PC-9 (cell line): ENCODE measurements around the gene DNAH11. TPM values are rescaled to one million over a fixed set of nuclear protein-coding genes. Genes with fewer than 3 reads are reported as not detected.
A peak's percentile ranks its signal among the peaks of the same experiment; 100 is the strongest.

ENCODE experiments used
- BruUV-seq: library from RNA; stranded (reverse); fragments of 400-500 nt; replicated peaks from 2 replicates; lab custom pipeline; 2021; lab: Mats Ljungman, UMichigan
- CTCF ChIA-PET: fragments of 300-600 bp; sonication (Branson Sonifier 250); formaldehyde crosslinking; loops from one replicate; lab custom pipeline; 2022; ENCODE audit warnings: antibody characterized with exemption; lab: Charles Lee
- POLR2A ChIA-PET: fragments of 300-600 bp; sonication (Branson Sonifier 250); formaldehyde crosslinking; loops from one replicate; lab custom pipeline; 2022; ENCODE audit warnings: antibody characterized with exemption; ENCODE audit not compliant: unreplicated experiment; lab: Charles Lee
- DNase-seq, 2 experiments: peaks; one replicate each; pipeline versions ENCODE4 v3.0.0 to v3.0.0-alpha.2; 2015 to 2022; ENCODE audit warnings: mixed read lengths in 1 of 2
- H2AFZ ChIP-seq: fragments of 200-600 bp; sonication (generic); 2 replicates; pipeline ENCODE4 v1.8.1; 2017; ENCODE audit warnings: antibody characterized with exemption
- H3F3A ChIP-seq: fragments of 200-600 bp; sonication (generic); 2 replicates; pipeline ENCODE4 v1.8.1; 2017; ENCODE audit warnings: antibody characterized with exemption, mild to moderate bottlenecking, low read depth; ENCODE audit not compliant: insufficient read depth
- H3K27ac ChIP-seq: fragments of 200-600 bp; sonication (generic); 2 replicates; pipeline ENCODE4 v1.6.1; 2016; ENCODE audit warnings: mixed run types
- H3K27me3 ChIP-seq: fragments of 200-600 bp; sonication (generic); 2 replicates; pipeline ENCODE4 v1.6.1; 2016; ENCODE audit warnings: low read depth, mixed run types; ENCODE audit not compliant: insufficient read depth
- H3K36me3 ChIP-seq: fragments of 200-600 bp; sonication (generic); 2 replicates; pipeline ENCODE4 v1.6.1; 2016; ENCODE audit warnings: low read depth, mixed run types
- H3K4me1 ChIP-seq: fragments of 200-600 bp; sonication (generic); replicated peaks from 2 replicates; pipeline ENCODE4 v1.6.1; 2016; ENCODE audit warnings: mixed run types; ENCODE audit not compliant: insufficient read depth
- H3K4me2 ChIP-seq: fragments of 200-600 bp; sonication (generic); 2 replicates; pipeline ENCODE4 v1.6.1; 2017; ENCODE audit warnings: mixed run types
- H3K4me3 ChIP-seq: fragments of 200-600 bp; sonication (generic); 2 replicates; pipeline ENCODE4 v1.6.1; 2016; ENCODE audit warnings: mixed run types
- H3K79me2 ChIP-seq: fragments of 200-600 bp; sonication (generic); 2 replicates; pipeline ENCODE4 v1.6.1; 2017; ENCODE audit warnings: low read depth, mixed run types
- H3K9me2 ChIP-seq: fragments of 200-600 bp; sonication (generic); 2 replicates; pipeline ENCODE4 v1.8.1; 2017; ENCODE audit warnings: mild to moderate bottlenecking; ENCODE audit not compliant: insufficient read depth
- H3K9me3 ChIP-seq: fragments of 200-600 bp; sonication (generic); 2 replicates; pipeline ENCODE4 v1.8.1; 2016; ENCODE audit warnings: low read depth; ENCODE audit not compliant: insufficient read depth
- H4K20me1 ChIP-seq: fragments of 200-600 bp; sonication (generic); 2 replicates; pipeline ENCODE4 v1.8.1; 2017; ENCODE audit not compliant: insufficient read depth
- EZH2 ChIP-seq: fragments of 200-600 bp; sonication (generic); IDR thresholded peaks from 2 replicates; pipeline ENCODE4 v1.8.0; 2017; ENCODE audit warnings: antibody characterized with exemption, low read depth
- intact Hi-C: fragments of 100-400 bp; cut with micrococcal nuclease; formaldehyde crosslinking; loops from one replicate; pipeline ENCODE4 v1.10.0; 2022; ENCODE audit not compliant: unreplicated experiment
- total RNA-seq: library from RNA; stranded (reverse); gene quantifications from 2 replicates; pipeline ENCODE4 v1.2.3, GENCODE V29; 2021
- TF ChIP-seq, protein P1 (sequence below): fragments of 200-600 bp; sonication (generic); conservative IDR thresholded peaks from 2 replicates; pipeline ENCODE4 v1.6.1; 2017; ENCODE audit warnings: mixed run types, antibody characterized with exemption, mild to moderate bottlenecking, moderate library complexity

The DNAH11 gene
- total RNA-seq, 1 experiment from 2014 or later: not detected

DNA sequence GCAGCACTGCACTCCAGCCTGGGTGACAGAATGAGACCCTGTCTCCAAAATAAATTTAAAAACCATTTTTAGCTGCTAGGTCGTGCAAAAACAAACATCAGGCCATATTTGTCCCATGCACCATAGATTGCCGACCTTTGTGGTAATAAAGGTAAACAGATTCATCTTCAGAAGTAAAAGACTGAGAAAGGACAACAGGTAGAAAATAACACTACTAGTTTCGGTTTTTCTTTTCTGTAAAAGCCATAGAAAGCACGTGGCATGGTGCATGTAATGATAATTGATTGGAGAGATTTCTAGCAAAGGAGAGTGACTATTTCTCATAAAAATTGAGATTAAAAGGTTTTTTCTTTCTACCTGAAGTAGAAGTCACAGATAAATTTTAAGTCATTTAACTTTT, 93.9 kb downstream of the DNAH11 start:
- H3K4me2 ChIP-seq: no peak overlapping the region
- no peak overlapping the region for H3K27ac ChIP-seq
- no TSS peak for BruUV-seq
- no peak overlapping the region for H2AFZ ChIP-seq
- CTCF ChIA-PET: no interaction called here
- no peaks in the 10 kb centered on the region for H3K36me3 ChIP-seq
- H3K9me2 ChIP-seq: no peaks in the 10 kb centered on the region
- no peaks in the 10 kb centered on the region for H3K79me2 ChIP-seq
- H3F3A ChIP-seq: no peaks in the 10 kb centered on the region
- H3K4me3 ChIP-seq: no peak overlapping the region
- intact Hi-C loops: no loop called here
- H3K9me3 ChIP-seq: no peaks in the 10 kb centered on the region
- POLR2A ChIA-PET: no interaction called here
- DNase-seq: no peak
- peaks cover 21% of the 10 kb centered on the region for H3K4me1 ChIP-seq
- no peaks in the 10 kb centered on the region for H3K27me3 ChIP-seq
- no peaks in the 10 kb centered on the region for H4K20me1 ChIP-seq
- TF ChIP-seq EZH2: no peak
- TF ChIP-seq, protein P1, sequence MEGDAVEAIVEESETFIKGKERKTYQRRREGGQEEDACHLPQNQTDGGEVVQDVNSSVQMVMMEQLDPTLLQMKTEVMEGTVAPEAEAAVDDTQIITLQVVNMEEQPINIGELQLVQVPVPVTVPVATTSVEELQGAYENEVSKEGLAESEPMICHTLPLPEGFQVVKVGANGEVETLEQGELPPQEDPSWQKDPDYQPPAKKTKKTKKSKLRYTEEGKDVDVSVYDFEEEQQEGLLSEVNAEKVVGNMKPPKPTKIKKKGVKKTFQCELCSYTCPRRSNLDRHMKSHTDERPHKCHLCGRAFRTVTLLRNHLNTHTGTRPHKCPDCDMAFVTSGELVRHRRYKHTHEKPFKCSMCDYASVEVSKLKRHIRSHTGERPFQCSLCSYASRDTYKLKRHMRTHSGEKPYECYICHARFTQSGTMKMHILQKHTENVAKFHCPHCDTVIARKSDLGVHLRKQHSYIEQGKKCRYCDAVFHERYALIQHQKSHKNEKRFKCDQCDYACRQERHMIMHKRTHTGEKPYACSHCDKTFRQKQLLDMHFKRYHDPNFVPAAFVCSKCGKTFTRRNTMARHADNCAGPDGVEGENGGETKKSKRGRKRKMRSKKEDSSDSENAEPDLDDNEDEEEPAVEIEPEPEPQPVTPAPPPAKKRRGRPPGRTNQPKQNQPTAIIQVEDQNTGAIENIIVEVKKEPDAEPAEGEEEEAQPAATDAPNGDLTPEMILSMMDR: no peak

DNA sequence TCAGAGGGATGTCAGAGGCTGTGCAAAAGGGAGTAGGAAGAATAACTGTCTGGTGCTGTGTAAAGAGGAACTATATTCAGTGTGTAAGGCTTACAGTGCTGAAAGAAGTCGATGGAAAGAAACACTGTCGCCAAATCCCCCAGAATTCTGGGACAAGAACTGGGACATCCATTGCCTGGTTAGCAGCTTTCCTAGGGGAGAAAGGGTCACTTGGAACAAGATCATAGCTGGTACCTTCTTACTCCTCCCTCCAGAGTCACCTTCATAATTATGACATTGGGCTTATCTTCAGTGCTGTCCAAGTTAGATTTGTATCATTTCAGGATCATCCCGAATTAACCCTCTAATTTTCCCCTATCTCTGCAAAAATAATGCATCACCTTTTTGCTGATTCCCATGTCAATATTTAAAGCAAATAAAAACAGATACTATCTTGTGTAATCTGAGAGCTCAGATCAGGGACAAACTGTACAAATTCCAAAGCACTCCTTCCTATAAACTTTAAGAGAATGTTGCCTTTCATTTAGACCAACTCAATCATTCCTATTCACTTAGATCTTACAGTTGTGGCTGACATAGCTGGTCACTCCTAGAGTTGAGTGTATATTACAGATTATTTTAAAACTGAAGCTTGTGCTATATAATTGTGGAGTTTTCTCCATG, 96.5 kb downstream of the DNAH11 start:
- no peak for DNase-seq
- no peak overlapping the region for H3K27ac ChIP-seq
- H3K9me3 ChIP-seq: 0 out of 2 replicates have a peak, but pooled peaks cover 5% of the 10 kb centered on the region
- H3F3A ChIP-seq: no peaks in the 10 kb centered on the region
- H3K36me3 ChIP-seq: no peaks in the 10 kb centered on the region
- no peaks in the 10 kb centered on the region for H3K27me3 ChIP-seq
- H3K9me2 ChIP-seq: no peaks in the 10 kb centered on the region
- intact Hi-C loops: no loop called here
- H3K4me3 ChIP-seq: no peak overlapping the region
- H3K79me2 ChIP-seq: no peaks in the 10 kb centered on the region
- H2AFZ ChIP-seq: no peak overlapping the region
- no peak overlapping the region for H3K4me2 ChIP-seq
- no peaks in the 10 kb centered on the region for H4K20me1 ChIP-seq
- ChIA-PET CTCF (no interaction called here), POLR2A (no interaction called here)
- no TSS peak for BruUV-seq
- TF ChIP-seq EZH2: no peak
- TF ChIP-seq, protein P1: no peak
- H3K4me1 ChIP-seq: peaks cover 21% of the 10 kb centered on the region

DNA sequence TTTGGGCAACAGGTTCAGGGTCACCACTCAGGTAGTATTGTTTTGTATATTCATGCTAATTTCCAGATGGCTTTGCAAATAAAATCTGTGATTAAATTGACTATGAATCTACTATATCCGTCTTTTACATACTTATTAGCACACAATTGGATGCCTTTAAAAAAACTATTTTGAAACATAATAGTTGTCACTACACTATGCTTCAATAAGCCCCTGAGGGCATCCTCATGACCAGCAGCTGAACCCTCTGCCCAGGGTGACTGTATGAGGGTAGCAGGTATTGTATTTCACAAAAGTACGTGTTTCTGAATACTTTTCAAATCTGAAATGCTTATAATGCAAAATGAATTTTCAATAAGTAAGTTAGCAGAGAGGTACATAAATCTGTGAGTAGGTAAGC, 97.3 kb downstream of the DNAH11 start:
- no peaks in the 10 kb centered on the region for H3K27me3 ChIP-seq
- no peaks in the 10 kb centered on the region for H3K36me3 ChIP-seq
- no peaks in the 10 kb centered on the region for H4K20me1 ChIP-seq
- no peak overlapping the region for H2AFZ ChIP-seq
- H3K9me2 ChIP-seq: no peaks in the 10 kb centered on the region
- no peaks in the 10 kb centered on the region for H3K79me2 ChIP-seq
- H3F3A ChIP-seq: no peaks in the 10 kb centered on the region
- H3K4me2 ChIP-seq: peak overlapping the region; percentile 22; the same call in 1 of the 2 replicates
- intact Hi-C loops: no loop called here
- 0 out of 2 replicates have a peak, but pooled peaks cover 5% of the 10 kb centered on the region for H3K9me3 ChIP-seq
- DNase-seq: peak in 1 of 2 experiments; percentile 59
- H3K27ac ChIP-seq: no peak overlapping the region
- POLR2A ChIA-PET: no interaction called here
- CTCF ChIA-PET: no interaction called here
- no peak for TF ChIP-seq EZH2
- TF ChIP-seq, protein P1: no peak
- no peak overlapping the region for H3K4me3 ChIP-seq
- no TSS peak for BruUV-seq
- H3K4me1 ChIP-seq: peaks cover 21% of the 10 kb centered on the region
